ENCODE data around the gene HOXC10.

Gene HOXC10

DNA sequence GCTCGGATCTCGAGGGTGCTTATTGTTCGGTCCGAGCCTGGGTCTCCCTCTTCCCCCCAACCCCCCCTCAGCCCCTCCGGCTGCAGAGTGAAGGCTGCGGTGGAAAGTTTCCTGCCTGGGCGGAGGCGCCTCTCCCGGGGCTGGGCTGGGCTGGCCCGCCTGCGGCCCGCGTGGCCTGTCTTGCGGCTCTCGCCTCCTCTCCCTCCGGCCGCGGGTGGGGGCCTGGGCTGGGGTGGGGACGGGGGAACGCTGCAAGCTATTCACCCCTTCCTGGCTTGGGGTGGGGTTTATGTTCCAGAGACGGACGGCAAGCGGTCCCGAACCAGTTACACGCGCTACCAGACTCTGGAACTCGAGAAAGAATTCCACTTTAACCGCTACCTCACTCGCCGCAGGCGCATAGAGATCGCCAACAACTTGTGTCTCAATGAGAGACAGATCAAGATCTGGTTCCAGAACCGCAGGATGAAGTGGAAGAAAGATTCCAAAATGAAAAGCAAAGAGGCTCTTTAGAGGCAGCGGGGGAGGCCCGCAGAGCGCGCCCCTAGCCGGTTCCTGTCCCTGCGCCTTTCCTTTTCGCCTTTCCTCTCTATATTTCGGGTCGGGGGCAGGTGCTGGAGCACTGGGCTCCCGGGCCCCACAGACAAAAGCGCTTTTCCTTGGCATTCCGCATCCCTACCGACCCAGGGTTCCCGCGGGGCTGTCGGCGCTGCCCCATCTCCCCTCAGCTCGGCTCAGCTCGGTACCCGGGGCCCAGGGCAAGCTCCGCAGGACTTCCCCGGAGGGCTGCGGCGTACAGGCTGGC is 49.2 kb downstream of the HOXC10 start:
- DNase-seq, result peak in 1 of 10 donors; percentile 70
- intact Hi-C loops (cut with DNase I), result loop anchor here (2.0 kb wide), 1 partner anchor 159 kb away; no protein-coding TSS in a partner anchor

DNA sequence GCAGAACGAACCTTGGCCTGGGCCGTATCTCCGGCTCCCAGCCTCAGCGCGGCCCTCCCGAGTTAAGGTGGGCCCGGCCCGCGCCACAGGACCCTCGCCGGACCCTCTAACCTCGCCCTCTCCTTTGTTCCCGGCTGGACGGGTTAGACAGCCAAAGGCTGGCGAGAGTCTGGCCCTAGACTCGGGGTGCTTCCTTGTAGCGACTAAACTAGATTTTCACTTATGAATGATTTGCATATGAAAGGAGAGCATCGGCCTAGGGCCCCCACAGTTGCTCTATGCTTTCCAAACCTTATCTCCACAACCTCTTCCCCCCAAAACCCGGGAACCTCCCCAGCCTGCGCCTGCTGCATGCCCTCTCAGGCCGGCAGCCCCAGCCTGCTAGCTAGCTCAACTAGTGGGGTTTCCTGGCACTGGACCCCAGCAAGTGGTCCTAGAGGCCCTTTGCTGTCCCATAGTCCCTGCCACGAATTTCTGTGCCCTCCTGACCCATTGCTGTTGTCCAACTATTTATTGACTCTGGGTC is 49.9 kb downstream of the HOXC10 start:
- intact Hi-C loops (cut with DNase I), result no loop called here
- no peak for DNase-seq

DNA sequence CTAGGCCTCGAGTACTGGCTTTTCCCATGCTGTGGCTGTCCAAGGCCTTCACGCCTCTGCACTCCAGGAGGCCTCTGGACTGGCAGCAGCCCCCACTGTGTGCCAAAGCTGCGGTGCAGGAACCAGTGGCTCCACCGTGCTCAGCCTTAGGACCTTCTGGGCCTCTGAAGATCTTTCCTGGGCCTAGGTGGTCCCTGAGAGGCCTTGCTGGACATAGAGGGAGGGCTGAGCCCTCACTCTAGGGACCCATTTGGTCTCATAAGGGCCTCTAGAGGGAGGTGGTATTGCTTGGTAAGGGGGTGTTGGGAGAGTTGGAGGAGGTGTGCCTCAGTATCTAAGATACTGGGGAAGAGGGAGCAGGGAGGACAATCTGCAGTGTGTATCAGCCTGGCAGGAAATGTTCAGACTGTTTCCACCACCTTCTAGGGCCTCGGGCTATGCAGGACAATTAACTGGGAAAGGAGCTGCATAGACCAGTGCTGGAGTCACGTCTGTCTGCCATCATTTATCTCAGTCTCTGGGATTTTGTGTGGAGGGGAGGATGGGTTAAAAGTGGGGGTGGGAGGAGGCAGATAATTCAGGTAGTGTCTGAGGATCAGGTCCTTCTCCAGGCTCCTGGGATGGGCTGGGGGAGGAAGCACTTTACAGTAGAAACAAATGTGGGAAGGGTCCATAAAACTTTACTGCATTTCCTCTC is 50.8 kb downstream of the HOXC10 start:
- DNase-seq, result peak in 1 of 10 donors; percentile 53
- intact Hi-C loops (cut with DNase I), result no loop called here

DNA sequence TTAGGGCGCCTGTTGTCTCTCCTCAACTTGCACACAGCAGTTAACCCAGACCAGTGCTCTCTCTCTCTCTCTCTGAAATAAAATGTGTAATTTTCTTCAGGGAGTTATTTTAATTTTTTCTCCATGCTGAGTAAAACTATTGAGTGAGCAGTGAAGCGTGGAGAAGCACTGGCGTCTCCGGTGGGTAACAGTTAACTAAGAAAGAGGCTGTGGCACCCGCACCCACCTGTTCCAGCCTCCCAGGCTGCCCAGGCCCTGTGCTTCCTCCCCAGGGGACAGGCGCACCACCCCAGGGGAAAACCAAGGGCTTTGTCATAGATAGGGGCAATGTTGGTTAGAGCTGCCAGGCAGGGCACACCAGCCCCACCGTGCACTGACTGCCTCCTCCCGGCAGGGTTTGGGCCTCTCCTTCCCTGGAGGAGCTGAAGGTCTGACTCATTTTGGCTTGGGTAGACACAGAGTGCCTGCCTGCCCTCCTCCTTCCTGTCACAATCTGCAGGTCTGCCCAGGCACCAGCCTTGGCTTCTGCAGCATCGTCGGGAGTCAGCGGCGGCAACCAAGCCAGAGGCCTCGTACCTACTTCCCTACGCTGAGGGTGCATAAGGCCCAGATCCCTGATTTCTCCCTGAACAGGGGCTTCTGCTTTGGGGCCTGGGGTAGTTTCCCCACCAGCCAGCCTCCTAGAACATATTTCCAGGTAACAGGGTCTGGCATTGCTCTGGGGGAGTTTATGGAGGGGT is 51.8 kb downstream of the HOXC10 start:
- intact Hi-C loops (cut with DNase I), result no loop called here
- DNase-seq, result peak in 1 of 10 donors; percentile 58

DNA sequence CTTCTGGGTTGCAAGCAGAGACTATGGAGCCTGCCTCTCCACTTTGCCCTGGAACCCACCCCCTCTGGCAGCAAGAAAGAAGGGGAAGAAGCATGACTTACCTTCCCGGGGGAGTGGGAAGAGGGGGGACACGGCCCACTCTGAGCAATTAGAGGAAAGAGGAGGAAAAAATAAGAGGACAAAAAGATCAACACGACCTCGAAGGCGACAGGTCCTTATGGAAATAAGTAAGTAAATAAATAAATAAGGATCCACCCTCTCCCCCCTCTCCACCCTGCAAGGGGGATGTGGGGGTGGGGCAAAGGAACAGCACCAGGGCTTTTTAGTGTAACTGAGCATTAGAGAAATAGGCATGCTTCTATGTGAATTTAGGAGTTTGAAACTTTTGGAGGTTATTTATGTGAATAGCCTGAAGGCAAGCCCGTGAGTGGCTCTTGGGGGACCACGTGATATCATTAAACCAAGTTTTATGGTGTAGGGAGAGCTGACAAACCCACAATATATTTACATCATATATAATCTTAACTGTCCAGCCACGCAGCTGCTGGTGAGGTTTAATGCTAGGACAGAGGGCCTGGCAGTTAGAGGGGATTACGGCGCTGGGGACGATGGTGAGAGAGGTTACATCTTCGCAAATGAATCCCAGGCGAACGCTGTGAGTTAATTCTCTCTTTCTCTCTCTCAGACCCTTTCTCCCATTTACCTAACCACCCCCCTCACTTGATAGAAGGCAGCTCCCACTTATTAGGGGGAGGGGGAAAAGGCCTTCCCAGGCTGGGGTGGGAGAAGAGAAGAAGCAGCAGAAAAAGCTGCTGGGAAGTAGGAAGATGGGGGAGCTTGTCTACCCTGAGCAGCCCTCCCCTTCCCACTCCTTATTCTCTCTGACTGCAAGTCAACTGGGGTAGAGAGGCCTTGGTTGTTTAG is 52.7 kb downstream of the HOXC10 start:
- DNase-seq, result peak in 1 of 10 donors; percentile 46
- intact Hi-C loops (cut with DNase I), result no loop called here

DNA sequence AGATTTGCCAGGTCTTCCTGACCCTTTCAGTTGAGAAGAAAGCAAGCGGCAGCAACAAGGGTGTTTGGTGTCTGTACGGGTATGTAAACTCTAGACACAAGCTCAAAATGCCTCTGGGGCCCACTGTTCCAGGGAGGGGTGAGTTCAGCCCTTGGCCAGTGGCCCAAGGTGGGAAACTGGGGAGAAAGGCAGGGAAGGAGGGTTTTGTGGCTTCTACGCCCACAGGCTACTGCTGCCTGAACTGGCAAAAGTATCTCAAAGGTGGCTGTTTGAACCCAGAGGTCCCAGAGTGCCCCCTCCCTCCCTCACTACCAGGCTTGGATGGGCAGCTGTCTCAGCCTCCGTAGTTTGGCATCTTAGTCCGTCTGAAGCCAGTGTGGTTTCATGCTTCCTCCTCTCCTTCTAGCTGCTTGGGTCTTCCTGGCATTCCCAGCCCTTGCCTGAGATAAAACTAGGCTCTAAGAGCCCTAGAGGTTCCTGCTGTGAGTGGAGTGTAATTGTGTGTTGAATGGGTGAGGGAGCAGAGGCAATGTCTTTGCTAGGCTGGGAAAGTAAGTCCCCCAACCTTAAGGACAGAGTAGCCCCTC is 53.4 kb downstream of the HOXC10 start:
- intact Hi-C loops (cut with DNase I), result no loop called here
- DNase-seq, result no peak

DNA sequence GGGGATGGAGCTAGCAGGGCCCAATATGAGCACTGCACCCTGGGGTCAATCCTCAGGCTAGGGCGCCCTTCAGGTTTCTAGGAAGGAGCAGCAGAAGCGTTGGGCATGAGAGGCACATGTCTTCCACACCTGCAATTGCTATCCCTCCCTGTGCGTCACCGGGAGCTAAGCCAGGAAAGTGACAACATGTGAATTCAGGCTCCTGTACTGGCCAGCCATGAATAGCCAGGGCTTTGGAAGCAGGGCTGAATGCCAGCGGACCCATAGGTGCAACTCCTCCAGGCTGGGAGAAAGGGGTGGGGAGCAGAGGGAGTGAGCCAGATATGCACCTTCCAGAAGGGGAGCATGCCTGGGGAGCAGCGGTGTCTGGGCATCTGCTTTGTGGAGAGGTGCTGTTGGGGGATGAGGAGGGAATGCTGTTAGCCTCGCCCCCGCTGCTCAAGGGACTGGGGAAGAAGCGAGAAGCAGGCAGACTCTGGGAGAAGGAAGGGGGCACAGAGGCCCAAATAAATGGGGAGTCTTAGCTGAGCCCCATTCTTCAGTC is 54.0 kb downstream of the HOXC10 start:
- intact Hi-C loops (cut with DNase I), result no loop called here
- DNase-seq, result peak in 1 of 10 donors; percentile 62

DNA sequence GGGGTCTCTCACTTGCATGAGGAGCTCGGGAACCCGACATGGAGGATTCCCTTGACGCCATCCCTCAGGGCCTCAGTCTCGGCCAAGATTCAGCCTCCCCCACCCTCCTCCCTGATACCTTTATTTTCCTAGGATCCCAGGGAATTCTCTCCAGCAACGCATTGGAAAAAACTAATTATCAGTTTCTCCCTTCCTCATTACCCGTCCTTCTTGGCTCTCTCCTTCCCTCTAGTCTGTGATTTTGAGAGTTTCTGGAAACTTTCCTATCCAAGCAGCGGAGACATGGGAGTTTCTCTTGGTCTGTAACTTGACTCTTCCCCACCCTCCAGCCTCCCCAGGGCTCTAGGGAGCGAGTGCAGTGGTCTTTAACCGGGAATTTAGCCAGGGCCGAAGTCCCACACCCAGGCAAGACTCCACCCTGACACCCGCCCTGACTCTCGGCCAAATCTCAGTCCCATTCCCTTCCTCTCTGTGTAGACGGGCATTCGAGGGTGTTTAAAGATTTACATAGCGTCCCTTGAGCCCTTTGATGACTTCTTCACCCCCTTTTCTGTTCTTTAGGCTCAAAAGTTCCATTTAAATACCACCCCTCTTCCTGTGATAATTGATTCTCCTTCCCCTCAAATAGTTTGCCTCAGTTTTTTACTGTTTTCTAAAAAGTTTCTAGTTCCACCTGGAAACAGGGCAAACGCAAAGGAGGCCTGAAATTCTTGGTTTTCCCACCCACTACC is 54.6 kb downstream of the HOXC10 start:
- intact Hi-C loops (cut with DNase I), result no loop called here

More for the DNA sequence above, 54.6 kb downstream of the HOXC10 start:
- no peak for DNase-seq

All from posterior cingulate gyrus (tissue), 11 donors.